GM18520 (cell line): ENCODE data around the gene DHFR2.
A peak's percentile ranks its signal among the peaks of the same experiment; 100 is the strongest.
"Not testable (repeated sequence)": the region's sequence is repeated elsewhere in the genome, so short reads cannot be mapped to it uniquely, and the experiment has no call there.

Experiments
- ATAC-seq: cut with Tn5 transposase; IDR thresholded peaks from one replicate; pipeline ENCODE4 v1.9.1; 2021; ENCODE audit not compliant: unreplicated experiment

Gene DHFR2

DNA sequence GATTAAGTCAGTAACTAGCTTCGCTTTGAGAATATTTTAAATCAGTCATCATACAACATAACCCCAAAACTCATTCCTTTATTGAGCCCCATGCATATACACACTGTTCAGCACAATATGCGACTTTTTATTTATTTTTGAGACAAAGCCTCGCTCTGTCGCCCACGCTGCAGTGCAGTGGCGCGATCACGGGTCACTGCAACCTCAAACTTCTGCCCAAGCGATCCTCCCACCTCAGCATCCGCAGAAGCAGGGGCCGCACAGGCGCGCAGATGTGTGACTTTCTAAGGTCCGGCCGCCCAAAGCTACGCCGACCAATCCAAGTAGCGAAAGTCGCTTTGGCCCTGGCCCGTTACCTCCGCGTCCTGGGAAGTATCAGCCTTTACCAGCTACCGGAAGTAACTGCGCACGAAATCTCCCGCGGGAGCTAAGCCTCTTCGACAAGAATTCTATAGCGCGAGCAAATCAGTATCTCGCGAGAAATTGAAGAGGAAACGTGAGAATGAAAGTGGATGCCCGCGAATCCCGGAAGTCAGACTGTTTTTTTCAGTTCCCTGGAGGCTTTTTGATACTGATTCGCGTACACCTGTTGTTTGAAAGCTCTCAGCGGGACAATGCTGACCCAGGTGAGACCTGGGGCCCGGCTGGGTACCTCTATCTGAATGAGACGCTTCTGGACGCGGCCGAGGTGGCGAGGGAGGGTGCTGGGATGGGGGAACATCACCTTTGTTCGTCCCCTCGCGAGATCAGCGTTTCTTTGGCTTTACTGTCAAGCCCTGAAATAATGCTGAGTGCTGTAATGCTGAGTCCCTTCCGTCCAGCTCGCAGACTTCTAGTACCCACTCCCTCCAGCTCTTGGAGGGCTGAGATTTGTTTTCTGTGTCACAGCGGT lies at the start of gene DHFR2, which contains the start of gene NSUN3:
TSS of gene DHFR2 (minus strand) at position 404 of the 892 bp plus-strand sequence. CDS start 1,405 bp downstream, outside the sequence.
TSS of gene NSUN3 (plus strand) at position 549 of the 892 bp plus-strand sequence. CDS start at position 615, 66 bp downstream.
- ATAC-seq, result peak; percentile 95

DNA sequence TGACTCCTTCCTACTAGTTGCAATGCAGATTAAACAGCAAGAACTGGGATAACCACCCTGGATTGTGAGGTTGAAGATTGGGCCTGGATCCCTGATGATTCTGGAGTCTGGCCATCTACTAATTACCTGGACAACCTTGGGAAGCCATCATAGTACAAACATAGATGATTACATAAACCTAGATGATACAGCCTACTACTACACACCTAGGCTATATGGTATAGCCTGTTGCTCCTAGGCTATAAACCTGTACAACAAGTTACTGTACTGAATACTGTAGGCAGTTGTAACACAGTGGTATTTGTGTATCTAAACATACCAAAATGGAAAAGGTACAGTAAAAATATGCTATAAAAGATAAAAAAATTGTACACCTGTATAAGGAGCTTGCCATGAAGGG lies 48.1 kb upstream of the DHFR2 start:
- ATAC-seq, result no peak

DNA sequence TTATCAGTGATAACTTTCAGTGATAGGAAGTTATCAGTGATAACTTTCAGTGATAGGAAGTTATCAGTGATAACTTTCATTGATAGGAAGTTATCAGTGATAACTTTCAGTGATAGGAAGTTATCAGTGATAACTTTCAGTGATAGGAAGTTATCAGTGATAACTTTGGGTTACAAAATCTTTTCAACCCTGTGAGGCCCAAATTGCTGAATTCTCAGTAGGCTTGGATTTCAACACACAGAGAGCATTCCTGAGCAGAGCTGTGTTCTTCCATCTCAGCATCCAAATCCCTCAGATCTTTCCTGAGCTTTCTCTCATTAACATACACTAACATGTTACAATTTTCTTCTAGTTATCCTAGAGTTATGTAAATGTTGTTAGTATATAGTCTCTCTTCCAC lies 47.5 kb upstream of the DHFR2 start:
- ATAC-seq, result not testable (repeated sequence)

DNA sequence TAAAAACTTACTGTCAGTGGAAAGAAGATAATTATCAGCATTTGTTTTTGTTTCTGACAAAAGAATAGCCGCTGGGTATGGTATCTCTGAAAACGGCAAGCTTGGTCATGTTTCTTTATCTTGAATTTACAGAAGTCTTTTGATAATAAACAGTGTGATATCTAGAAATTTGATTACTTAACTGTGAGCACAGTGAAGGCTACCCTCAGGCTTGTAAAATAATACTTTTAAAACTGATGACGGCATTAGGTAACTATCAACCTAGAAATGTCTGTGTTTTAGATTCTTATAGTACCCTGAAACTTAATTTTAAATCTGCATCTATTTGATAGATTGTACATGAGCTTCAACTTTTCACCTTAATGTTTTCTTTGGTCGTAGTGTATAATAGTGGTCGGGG lies 43.6 kb upstream of the DHFR2 start:
- ATAC-seq, result no peak

DNA sequence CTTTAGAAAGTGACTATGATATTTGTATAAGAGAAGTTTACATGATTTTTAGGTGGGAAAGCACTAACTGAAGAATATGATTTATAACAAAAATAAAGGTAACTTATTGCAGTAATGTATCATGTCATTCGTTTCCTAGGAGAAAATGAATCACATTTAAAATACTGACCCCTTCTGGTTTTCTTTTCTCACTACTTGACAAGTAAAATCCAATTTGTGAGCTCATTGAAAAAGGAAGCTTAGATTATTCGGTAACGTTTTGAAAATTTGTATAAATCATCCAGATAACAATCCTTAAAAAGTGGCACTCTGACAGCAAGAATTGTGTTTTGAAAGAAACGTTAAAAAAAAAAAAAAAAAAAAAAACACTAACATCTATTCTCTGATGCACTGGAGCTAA lies 39.1 kb upstream of the DHFR2 start:
- no peak for ATAC-seq

DNA sequence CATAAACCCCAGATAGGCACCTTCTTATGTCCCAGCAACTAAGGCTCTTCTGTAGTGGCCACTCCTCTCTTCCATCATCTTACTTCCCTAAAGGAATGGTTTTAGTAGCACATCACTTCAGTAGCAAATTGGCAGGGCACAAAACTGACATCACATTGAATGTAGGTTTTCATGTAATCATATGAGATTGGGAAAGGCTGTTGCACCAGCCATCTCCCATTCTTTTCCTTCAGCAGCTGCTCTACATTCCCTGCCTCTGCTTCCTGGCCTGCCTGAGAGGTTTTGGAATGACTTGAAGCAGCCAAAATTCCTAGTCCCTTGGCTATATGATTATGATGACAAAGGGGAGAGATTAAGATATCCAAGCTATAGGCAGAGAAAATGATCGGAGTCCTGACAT lies 36.6 kb upstream of the DHFR2 start:
- ATAC-seq, result no peak

DNA sequence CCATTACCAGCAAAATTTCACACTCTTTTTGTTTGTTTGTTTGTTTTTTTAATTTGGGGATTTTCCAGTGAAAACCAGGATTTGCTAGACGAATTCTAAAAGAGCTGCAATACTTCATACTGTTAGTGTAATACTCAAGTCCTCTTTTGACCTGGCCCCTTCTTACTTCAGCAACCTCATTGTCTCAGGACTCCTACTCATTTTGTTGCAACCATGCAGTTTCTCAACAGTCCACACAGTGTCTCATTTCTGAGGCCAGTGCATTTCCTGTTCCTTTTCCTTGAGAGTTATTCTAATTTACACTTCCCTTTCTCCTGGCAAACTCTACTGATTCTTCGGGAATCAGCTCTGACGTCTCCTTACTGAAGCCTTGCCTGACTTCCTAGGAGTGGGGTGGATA lies 35.7 kb upstream of the DHFR2 start:
- ATAC-seq, result no peak

DNA sequence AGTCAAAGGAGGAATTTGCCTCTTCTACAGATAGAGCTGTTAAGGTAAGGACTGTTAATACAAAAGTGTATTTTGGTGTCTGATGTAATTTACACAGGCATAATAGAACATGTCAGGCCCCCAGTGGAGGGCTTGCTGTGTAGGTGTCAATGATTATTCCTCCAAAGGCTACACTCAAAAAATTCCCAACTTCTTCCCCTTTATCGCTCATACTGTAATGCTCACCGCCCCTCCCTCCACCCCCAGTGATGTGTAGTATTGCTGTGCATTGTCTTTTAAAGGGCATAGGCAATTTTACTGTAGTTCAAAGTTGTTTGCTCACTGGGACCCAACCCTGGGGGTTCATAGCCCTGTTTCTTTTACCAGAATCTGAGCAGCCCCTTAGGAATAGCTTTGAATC lies 32.4 kb upstream of the DHFR2 start:
- no peak for ATAC-seq

DNA sequence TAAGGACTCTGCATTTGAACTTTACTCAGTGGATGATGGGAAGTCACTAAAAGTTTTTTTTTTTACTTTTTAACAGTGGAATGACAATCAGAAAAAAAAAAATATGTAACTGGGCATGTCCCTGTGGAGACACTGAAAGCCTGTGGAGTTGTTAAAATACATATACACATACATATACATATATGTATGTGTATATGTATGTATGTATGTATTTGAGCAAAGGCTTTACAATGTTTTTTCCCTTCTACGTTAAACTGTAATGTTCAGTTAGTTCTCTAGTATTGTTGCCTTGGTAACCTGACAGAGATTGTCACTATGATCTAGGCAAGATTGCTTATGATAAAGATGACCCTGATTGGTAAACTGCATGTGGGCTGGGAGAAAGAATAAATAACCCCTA lies 30.4 kb upstream of the DHFR2 start:
- no peak for ATAC-seq

DNA sequence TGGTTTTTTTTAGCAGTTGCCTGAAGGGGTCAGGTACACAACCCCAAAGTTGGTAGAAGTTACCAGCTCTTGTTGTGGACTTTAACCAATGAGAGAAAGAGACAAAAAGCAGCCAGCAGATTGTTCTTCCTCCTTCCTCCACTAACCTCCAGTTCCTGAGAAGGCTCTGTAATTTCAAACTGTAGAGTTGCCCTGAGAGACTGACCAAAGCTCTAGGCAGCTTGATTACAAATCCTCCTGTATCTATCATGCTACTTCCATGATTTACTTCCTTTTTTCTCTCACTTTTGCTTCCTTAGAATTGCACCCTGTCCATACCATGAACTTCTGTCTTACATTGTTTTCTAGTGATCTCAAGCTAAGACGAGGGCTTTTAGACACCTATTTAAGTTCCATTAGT lies 29.4 kb upstream of the DHFR2 start:
- no peak for ATAC-seq

DNA sequence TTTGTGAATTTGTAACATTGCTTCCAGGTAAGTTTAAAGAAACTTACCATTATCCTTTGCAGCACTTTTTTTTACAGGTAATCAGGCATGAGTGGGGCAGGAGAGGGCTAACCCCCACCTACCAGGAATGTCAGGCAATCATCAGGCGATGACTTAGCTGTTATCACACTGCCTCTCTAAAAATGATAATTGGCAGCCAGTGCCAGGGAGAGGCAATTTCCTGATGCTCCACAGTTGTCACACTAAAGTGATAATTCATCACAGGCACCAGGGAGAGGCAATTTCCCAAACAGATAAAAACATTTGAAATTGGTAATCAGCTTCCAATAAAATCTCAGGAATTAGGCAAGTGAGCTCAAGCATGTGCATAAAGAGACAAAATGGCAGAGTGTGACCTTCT lies 26.4 kb upstream of the DHFR2 start:
- ATAC-seq, result no peak

DNA sequence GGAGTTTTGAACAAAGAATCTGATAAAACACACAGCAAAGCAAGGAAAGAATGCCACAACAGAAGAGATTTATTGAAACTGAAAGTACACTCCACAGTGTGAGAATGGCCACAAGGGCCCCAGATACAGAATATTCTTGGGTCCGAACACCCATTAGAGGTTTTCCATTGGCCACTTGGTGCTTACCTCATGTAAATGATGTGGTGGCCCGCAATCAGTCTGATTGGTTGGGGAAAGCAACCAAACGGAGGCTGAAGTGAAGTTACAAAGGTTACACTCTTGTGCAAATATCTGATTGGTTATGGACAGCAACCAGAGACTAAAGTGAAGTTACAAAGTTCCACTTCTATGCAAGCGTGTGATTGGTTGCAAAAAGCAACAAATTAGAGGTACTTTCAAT lies 20.5 kb upstream of the DHFR2 start:
- ATAC-seq, result peak; percentile 83

DNA sequence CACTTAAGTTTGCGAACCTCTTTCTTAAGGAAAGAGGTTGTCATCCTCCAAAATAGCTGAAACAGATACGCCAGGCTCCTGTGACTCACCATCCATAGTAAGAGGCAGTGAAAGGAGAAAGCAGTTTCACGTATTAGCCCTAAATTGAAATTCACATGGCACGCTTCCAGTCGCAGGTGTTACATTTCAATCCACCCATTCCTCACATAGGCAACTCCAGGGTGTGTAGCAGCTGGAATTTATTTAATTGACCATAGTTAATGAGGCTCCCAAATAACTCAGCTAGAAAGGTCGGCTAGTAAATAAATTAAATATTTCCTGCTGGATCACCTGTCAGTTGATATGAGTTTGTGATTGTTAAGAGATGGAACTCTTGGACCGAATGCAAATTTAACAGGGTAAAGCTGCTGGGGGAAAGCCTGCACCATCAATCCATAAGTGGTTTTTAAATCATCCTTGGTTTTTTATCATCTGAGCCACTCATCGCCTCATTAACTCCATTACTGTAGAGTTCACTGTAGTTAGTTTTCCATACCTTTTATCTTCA lies 19.7 kb upstream of the DHFR2 start:
- ATAC-seq, result no peak

DNA sequence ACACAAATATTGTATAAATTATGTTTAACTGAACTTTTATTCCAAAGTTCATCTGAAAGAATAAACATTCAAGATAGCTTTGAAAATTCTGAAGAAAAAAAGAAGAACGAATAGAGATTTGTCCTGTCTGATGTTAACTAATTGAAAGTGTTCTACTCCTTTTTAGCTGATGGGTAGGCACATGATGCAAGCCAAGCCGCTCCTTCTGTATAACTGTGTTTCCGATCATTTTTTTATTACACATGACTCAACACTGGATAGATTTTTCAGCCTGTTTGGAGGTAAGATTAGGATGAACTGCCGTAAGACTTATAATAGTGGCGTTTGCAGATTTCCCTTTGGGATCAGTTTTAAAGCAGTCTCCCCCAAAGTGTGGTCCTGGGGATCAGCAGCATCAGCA lies 19.2 kb upstream of the DHFR2 start:
- ATAC-seq, result no peak

DNA sequence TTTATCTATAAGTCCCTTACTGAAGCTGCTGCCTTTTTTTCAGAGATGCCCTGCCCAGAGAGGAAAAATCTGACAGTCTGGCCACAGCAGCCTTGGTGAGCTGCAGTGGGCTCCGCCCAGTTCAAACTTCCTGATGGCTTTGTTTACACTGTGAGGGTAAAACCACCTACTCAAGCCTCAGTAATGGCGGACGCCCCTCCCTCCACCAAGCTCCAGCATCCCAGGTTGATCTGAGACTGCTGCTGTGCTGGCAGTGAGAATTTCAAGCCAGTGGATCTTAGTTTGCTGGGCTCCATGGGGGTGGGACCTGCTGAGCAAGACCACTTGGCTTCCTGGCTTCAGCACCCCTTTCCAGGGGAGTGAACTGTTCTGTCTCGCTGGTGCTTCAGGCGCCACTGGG lies 17.8 kb upstream of the DHFR2 start:
- ATAC-seq, result not testable (repeated sequence)

DNA sequence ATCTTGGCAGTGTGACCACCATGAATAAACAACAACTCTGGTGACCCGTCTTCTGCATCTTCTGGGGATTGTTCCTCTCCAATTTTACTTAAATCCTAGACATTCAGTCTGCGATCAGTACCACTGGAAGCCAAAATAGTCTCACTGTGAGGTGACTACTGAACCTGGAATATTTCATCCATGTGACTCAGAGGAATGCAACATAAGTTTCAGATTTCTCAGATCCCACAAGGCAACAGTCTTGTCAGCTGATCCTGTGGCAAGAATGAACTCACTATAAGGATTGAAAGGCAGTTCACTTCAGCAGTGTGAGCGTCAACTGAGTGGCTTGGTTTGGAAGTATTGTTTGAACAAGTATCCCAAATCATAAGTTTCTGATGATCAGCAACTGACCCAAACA lies 13.3 kb upstream of the DHFR2 start:
- no peak for ATAC-seq

DNA sequence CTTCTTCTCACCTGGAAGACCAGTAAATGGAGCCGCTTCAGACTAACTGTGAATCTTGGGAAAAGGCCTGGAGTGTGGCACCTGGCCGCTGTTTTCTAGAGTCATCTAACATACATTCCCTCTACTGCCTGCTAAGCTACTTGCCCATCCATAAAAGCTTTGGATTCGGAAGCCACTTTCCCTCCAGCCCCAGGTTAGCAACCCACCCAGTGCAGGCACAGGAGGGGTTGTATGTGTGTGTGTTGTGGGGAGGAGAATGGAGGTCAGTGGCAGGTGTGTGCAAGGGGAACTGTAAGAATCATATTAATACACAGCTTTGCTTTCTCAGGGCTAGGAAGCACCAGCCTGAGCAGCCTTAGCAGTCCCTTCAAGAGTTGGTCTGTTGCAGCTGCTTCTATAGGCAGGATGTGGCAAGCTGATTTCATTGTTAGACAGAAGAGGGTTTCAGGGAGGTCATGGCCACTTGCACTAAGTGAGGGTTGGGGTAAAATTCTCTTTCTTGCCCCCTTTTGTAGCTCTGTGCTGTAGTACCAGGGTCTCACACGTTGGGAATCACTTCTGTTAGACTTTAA lies 9.1 kb upstream of the DHFR2 start:
- peak; percentile 67 for ATAC-seq

DNA sequence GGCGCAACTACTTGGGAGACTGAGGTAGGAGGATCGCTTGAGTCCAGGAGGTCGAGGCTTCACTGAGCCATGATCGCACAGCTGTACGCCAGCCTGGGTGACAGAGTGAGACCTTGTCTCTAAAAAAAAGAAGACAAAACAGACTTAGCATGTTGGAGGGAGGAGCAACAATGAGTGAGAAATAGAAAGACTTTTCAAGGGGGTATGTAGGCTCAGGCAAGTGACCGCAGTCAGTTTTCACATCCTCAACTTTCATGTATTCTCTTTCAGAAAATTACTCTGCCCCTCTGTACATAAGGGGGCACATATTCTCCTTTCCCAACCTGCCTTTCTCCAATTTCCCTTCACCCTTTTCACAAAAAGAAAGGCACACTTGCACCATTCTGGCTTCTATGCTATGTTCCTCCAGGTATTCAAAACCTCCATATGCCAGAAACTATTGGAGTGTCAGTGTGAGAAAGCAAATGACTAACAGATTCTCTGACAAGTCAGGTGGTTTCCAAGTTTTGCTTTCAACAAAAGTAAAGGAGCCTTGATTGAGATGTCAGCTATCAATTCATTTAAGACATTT lies 7.7 kb upstream of the DHFR2 start:
- ATAC-seq, result peak; percentile 54

DNA sequence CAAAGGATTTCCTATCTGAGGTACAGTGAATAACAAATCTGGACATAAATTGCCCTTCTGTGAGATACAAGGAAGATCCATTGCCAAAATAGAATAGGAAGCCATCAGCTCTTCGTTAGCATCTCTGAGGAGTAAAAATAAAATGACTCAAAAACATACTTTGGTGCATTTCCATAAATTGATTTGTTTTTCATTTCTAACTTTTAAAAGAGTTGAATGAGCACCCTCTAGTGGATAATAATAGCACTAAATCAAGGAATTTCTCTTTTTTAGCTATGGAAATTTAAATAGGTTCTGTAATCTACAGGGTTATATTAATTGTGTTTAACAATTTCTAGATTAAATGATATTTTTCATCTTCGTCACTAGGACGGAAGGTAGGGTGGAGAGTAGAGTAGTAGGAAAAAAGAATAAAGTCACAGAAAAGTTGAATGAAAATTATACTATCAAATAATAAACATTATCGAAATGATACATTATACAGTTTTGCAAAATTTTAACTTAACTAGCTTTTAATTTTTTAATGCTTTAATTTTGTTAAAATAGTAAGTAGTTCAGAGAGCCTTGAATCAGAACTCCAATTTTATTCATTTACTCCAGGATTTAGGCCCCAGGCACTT lies 6.6 kb upstream of the DHFR2 start:
- no peak for ATAC-seq

DNA sequence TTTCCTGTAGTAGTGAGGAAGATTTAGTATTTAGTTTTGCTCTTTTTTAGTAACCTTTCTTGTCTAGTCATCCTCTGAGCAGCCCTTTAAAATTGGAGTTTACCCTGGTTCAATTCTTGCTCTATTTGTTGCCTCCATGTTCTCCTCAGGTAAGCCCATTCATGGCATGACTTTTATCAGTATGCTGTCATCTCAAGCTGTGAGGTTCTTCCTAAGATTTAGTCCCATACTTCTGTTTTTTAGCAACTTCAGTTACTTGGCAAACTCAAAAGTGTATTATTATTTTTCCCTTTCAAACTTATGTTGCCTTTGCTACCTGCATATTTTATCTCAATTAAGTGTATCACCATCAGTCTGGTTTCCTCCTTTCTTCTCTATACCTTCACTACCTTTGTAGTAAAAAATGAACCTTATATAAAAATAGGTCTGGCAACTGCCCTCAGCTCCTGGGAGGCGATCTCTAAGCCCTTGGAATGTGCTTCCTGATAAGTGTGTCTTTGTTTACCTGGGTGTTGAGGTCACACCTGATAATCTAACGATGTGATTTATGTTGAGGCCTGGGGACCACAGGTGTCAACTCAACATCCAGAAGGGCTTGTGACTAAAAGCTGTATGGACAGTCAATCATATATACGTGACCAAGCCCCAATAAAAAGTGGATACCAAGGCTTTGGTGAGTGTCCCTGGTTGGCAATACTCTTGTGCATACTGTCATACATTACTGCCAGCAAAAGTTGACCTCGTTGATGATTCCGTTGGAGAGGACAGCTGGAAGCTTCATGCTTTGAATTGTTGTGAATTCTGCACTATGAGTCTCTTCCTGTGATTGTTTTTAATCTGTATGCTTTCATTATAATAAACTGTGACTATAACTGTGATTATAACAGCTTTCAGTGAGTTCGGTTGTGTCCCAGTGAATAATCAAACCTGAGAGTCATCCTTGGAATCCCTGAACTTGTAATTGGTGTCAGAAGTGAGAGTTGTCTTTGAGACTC lies 4.1 kb upstream of the DHFR2 start:
- no peak for ATAC-seq
